LNCAP (cell line): ENCODE data around the gene MOV10.

Experiments used
- CTCF ChIP-seq: fragments of 450-650 bp; IDR thresholded peaks from 2 replicates; pipeline ENCODE4 v1.5.1; 2017; ENCODE audit warnings: mild to moderate bottlenecking

Gene MOV10

GRCh38 chr1:112676543-112676942 is 2.1 kb downstream of the MOV10 start:
- no peak for TF ChIP-seq CTCF

GRCh38 chr1:112677501-112677900 is 3.0 kb downstream of the MOV10 start:
- no peak for TF ChIP-seq CTCF

GRCh38 chr1:112678605-112679004 is 4.1 kb downstream of the MOV10 start:
- TF ChIP-seq CTCF = no peak

- TF ChIP-seq CTCF = no peak
Observed at GRCh38 chr1:112685913-112686312, 11.5 kb downstream of the MOV10 start.

GRCh38 chr1:112686417-112686816 is 12.0 kb downstream of the MOV10 start:
- TF ChIP-seq CTCF = no peak

GRCh38 chr1:112686835-112687234 is 12.4 kb downstream of the MOV10 start:
- TF ChIP-seq CTCF = no peak

GRCh38 chr1:112687361-112687760 is 12.9 kb downstream of the MOV10 start:
- no peak for TF ChIP-seq CTCF

- no peak for TF ChIP-seq CTCF
Observed at GRCh38 chr1:112687785-112688496, 13.5 kb downstream of the MOV10 start.
